ENCODE results near the gene FAM78A.
"Not testable (repeated sequence)": the region's sequence is repeated elsewhere in the genome, so short reads cannot be mapped to it uniquely, and the experiment has no call there.

The FAM78A gene

DNA sequence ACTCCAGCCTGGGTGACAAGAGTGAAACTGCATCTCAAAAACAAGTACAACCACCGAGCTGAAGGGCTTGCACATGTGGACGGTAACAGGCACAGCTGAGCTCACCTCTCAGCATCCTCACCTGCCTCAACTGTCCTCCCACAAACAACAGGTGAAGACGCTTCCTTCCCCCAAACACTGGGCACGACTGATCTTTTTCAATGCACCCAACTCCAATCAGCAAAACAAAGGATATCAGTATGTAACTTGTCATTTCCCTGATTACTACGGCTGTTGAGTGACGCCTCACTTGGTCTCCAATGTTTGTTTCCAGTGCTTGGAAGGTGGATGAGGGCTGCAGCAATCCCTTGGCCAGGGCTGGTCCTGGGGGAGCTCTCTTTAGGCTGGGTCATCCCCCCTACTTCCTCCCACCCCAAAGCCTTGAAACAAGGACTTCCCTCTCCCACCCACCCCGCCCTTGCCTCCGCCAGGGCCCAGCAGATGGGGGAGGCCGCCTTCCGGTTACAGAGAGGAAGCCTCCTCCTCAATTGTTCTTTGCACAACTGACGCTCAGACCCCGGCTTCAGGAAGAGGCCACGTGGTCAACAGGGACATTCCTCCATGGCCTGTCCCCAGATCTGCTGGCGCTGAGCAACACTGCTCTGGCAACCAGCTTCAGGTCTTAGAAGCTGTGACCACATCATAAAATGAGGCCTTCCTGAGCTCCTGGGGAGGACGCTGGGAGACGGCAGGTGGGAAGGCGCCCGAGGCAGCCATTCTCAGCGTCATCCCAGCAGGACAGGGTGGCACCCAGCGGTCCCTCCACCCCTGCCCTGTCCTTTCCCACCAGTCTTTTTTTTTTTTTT is 5.9 kb downstream of the FAM78A start:
- in situ Hi-C loops (cut with MboI; ENCODE audit: low sequenced_read_pairs) = no loop called here

DNA sequence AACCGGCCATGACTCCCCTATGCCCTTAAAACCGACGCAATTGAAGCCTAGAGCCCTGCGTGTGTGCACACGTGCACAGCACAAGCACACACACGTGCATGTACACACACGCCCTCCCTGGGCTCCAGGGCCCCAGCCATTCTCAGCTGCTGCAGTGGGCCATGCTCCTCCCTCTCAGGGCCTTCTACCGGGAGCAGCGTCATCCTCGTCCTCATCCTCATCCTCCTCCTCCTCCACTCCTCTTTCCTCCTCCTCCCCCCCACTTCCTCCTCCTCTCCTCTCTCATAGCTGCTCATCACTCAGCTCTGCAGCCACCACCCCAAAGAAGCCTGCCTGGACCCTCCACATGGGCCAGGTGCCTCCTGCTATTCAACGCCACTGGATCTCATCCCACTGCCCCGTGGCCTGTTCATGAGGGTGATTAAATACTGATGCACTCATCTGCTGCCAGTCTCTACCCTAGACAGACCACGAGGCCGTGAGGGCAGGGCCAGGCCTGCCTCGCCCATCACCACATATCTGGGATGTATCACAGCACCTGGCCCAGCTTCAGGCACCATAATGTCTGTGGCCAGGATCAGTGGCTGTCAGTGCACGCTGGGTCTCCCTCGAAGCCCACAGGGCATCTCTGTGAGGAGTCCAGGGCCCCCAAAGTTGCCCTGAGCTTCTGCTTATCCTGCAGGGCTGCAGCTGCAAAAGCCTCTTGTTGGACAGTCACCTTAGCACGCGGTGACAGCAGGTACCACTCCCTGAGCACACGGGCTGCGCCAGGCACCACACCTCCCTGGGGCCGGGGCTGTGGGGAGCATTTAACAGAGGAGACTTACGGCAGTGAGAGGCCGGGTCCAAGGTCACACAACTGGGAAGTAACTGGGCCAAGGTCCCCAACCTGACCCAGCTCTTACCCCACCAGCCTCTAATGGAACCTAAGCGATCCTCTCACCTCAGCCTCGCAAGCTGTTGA is 9.8 kb downstream of the FAM78A start:
- in situ Hi-C loops (cut with MboI; ENCODE audit: low sequenced_read_pairs) = no loop called here

- in situ Hi-C loops (cut with MboI; ENCODE audit: low sequenced_read_pairs) = no loop called here
These were observed 12.1 kb downstream of the FAM78A start for GRCh38 chr9:131264231-131264630.

DNA sequence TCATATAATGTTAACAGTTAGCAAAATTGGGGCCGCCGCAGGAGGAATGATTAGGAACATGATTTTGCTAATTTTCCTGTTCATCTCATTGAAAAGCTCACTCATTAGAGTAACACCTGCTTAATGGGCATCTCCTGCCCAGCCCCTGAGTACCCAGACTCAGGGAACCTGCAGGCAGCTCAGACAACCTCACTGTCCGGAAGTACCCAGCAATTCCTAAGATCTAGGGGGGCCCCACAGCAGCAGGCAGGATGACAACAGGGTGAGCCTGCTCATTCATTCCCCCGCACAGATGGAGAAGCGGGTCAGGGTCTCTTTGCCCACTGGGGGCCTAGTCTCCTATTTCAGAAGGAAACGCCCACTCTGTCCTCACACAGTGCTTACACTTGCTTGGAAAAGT is 12.6 kb downstream of the FAM78A start:
- in situ Hi-C loops (cut with MboI; ENCODE audit: low sequenced_read_pairs) = no loop called here

GRCh38 chr9:131263033-131263343 is 13.3 kb downstream of the FAM78A start:
- in situ Hi-C loops (cut with MboI; ENCODE audit: low sequenced_read_pairs) = not testable (repeated sequence)

DNA sequence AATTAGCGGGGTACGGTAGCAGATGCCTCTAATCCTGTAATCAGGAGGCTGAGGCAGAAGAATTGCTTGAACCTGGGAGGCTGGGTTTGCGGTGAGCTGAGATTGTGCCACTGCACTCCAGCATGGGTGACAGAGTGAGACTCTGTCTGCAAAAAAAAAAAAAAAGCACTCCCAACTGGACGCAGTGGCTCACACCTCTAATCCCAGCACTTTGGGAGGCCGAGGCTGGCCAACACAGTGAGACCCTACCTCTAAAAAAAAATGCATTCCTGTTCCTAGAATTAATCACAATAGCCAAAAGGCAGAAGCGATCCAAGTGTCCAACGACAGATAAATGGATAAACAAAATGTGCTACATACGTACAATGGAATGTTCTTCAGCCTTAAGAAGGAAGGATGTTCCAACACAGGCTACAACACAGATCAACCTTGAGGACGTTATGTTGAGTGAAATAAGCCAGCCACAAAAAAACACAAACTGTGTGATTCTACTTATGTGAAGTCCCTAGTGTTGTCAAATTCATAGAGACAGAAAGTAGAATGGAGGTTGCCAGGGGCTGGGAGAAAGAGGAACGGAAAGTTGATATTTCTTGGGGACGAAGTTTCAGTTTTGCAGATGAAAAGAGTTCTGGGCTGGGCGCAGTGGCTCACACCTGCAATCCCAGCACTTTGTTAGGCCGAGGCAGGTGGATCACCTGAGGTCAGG is 13.8 kb downstream of the FAM78A start:
- in situ Hi-C loops (cut with MboI; ENCODE audit: low sequenced_read_pairs) = no loop called here

DNA sequence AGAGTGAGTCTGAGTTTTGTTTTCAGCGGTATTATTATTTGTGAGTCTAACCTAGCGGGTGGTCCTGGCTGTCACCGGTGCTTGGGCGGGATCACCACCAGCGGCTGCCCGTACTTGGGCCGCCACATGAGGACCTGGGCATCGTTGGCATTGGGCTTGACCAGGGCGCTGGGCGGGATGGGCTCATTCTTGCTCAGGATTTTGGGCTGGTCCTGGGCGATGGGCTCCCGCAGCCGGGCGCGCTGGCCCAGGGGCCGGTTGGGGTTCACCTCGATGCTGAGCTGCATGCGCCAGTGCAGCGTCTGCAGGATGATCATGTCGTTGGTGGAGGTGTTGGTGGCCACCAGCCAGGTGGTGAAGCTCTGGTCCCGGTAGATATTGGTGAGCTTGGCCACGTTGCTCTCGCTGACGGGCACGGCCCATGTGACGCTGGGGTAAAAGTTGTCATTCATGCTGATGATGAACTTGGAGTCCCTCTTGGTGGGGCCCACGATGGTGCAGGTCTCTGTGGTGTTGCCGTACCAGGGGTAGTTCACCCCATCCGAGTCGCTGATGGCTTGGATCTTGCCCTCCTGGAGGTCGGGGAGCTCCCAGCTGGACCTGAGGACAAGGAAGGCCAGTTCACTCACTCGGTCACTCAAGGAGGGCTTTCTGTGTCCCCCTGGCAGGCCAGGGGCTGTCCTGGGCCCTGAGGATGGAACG is 15.4 kb downstream of the FAM78A start:
- in situ Hi-C loops (cut with MboI; ENCODE audit: low sequenced_read_pairs) = no loop called here

GRCh38 chr9:131259916-131260597 is 16.3 kb downstream of the FAM78A start:
- in situ Hi-C loops (cut with MboI; ENCODE audit: low sequenced_read_pairs) = no loop called here

DNA sequence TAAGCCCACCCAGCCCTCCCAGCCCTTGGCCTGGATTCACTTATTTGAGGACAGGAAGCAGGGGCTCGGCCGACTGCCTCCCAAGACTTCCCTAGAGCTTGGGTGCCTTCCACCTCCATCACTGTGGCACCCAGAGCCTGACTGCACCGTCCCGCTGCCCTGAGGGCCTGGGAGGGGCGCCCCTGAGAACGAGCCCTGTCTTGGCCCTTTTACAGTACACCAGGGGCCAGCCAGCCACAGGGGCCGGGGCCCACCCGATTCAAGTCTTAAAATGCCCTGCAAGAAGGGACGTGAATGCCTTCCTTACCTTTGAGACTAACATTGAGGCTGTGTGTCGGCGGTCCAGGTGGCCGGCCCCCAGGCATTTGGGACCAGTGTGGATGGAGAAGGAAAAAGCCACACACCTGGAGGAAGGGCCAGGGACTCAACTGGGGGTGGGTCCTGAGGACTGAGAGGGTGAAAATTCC is 16.8 kb downstream of the FAM78A start:
- in situ Hi-C loops (cut with MboI; ENCODE audit: low sequenced_read_pairs) = no loop called here

DNA sequence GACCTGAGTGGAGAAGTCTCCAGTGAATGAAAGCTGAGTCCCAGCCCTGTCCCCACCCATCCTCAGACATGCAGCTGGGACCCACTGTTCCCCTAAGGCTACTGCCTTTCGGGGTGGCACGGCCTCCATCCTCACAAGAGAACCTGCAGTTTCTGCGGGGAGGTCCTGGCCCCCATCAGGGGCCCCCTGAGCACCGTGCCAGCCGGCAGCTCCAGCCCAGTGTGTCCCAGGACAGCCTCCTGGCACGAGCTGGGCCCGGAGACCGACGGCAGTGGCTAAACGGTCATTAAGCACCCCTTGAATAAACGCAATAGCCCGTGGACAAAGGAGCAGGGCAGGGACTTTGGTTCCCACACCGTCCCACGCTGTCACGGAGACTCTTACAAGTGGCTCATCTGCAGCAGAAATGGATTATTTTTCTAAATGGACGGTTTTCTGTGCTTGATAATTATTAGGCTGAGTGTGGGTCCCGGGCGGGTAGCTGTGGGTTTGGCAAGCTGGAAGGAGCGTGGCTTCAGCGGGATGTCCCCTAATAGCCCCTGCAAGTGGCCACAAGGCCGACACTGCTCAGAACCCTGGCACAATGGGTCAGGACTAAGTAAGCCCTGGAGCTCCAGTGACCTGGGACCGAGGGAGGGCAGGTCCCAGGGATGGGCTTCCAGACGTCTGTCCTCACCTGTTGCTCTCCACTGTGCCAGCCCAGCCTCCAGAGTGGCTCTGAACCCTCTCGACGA is 17.4 kb downstream of the FAM78A start:
- in situ Hi-C loops (cut with MboI; ENCODE audit: low sequenced_read_pairs) = no loop called here

GRCh38 chr9:131258186-131258585 is 18.1 kb downstream of the FAM78A start:
- in situ Hi-C loops (cut with MboI; ENCODE audit: low sequenced_read_pairs) = no loop called here

DNA sequence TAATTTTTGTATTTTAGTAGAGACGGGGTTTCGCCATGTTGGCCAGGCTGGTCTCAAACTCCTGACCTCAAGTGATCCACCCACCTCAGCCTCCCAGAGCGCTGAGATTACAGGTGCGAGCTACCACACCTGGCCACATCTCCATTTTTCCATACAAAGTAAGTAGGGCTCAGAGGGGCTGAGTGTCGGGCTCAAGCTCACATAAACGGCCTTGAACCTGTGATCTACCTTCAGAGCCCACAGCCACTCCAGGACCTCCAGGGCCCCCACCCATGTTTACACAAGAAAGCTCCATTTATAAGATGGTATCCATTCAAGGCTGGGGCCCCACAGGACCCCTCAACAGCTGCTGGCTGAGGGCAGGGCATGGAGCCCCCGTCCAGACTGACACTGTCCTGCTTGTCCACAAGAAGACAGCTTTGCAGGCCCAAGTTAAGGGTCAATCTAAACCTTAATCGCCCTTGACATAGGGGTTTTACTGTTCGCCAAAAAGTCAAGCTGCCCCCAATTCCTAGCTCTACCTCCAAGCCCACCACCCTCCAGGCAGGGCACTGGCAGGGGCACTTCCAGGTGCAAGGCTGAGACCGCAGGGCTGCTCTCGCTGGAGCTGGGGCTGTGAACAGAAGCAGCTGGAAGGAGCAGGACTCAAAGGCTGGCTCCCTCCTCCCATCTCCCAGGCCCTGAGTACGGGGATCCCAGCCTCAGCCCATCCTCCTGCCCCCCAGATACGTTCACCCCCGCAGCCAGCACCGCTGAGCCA is 18.9 kb downstream of the FAM78A start:
- in situ Hi-C loops (cut with MboI; ENCODE audit: low sequenced_read_pairs) = no loop called here

DNA sequence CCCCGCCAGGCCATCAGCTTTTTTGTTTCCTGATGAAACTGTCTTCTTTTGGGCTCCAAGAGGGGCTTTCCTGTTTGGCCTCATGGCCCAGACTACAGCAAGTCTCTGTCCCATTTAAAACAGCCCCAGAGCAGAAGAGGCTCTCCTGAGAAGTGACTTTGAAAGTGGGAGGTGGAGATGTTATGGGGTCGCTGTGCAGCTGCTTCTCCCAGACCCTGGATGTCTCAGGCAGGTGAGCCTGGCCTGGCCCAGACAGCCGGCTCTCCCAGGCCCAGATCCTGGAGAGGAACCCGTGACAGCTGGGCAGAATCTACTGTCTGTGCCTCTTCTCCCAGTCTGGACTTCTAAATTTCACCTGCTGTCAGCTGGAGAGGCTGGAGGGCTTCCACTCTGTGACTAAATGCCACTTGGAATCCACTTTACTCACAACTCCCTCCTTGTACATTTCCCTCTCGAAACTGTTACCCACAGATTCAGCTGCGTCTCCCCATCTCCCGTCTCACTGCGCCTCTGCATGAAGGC is 20.6 kb downstream of the FAM78A start:
- in situ Hi-C loops (cut with MboI; ENCODE audit: low sequenced_read_pairs) = no loop called here

GRCh38 chr9:131254626-131255025 is 21.7 kb downstream of the FAM78A start:
- in situ Hi-C loops (cut with MboI; ENCODE audit: low sequenced_read_pairs) = no loop called here

DNA sequence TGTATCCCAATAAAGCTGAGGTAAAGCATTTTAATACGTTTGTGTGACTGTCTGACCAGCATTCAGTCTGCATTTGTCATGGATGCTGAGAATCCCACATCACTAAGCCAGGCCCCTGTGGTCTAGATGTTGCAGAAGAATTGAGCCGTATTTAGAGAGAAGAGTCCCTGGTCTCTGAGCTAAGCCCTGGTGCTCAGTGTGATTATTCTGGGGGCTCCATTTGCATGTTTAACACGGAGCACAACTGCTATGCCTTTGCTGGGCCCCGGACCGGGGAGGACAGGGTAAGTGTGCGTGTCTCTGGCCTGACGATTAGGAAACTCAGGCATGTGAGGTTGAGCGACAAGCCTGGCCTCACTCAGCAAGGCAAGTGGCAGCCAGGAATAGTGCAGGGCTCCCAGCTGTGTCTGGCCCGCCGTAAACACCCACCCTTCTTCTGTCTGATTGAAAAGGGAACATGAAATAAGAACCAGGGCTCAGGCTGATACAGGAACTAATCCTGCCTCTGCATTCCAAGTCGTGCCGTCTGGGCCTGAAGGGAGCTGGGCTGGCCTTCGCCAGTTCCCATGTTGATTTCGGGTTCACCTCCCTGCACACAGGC is 22.3 kb downstream of the FAM78A start:
- in situ Hi-C loops (cut with MboI; ENCODE audit: low sequenced_read_pairs) = no loop called here

GRCh38 chr9:131252120-131252519 is 24.2 kb downstream of the FAM78A start:
- in situ Hi-C loops (cut with MboI; ENCODE audit: low sequenced_read_pairs) = no loop called here

DNA sequence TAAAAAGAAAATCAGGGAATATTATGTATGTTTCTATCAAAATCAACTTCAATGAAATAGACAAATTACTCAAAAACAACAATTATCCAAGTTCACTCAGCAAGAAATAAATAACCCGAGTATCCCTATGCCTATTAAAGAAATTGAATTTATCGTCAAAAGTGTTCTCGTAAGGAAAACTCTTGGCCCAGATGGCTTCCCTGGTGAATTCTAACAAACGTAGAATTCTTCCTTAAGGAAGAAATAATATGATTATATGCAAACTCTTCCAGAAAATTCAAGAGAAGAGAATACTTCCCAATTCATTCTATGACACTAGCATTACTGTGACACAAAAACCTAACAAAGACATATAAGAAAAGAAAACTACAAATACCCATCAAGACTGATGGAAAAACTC is 29.7 kb downstream of the FAM78A start:
- in situ Hi-C loops (cut with MboI; ENCODE audit: low sequenced_read_pairs) = no loop called here

DNA sequence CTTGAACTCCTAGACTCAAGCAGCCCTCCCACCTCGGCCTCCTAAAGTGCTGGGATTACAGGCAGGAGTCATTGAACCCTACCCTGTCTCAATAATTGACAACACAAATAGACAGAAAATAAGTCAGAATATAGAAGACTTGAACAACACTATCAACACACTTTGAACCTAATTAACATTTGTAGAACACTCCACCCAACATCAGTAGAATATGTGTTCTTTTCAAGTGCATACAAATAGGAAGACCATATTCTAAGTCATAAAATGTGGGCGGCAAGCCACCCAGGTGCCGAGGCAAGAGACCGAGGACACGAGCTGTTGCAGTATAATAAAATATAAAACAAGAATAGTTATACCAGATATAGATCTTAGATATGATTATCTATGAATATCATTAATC is 32.0 kb downstream of the FAM78A start:
- in situ Hi-C loops (cut with MboI; ENCODE audit: low sequenced_read_pairs) = not testable (repeated sequence)
